Measurements from ENCODE around the gene KDM3A. TPM values are rescaled to one million over a fixed set of nuclear protein-coding genes. Genes with fewer than 3 reads are reported as not detected.
A peak's percentile ranks its signal among the peaks of the same experiment; 100 is the strongest.

The KDM3A gene
- total RNA-seq, 1 experiment from 2014 or later = 14.8 TPM

GRCh38 chr2:86519349-86519748, 78.2 kb downstream of the KDM3A start:
- DNase-seq (ENCODE audit: low read depth) = no peak

- peak; percentile 11 for DNase-seq (ENCODE audit: low read depth)
Observed at GRCh38 chr2:86520153-86520552, 79.0 kb downstream of the KDM3A start.

- DNase-seq (ENCODE audit: low read depth) = no peak
Observed at GRCh38 chr2:86521922-86522321, 80.8 kb downstream of the KDM3A start.

- no peak for DNase-seq (ENCODE audit: low read depth)
Observed at GRCh38 chr2:86522711-86523110, 81.5 kb downstream of the KDM3A start.

GRCh38 chr2:86523491-86523890, 82.3 kb downstream of the KDM3A start:
- DNase-seq (ENCODE audit: low read depth) = no peak

GRCh38 chr2:86525421-86526340, 84.5 kb downstream of the KDM3A start:
- no peak for DNase-seq (ENCODE audit: low read depth)

- no peak for DNase-seq (ENCODE audit: low read depth)
Observed at GRCh38 chr2:86533589-86533988, 92.4 kb downstream of the KDM3A start.

- DNase-seq (ENCODE audit: low read depth) = no peak
Observed at GRCh38 chr2:86541334-86541733, 100.2 kb downstream of the KDM3A start.

Small RNA genes within 50 kb of the gene (small RNA-seq; reads per million reads assigned to genes)
- gene RNU6-640P = not detected

Other genes starting within 250 kb of the KDM3A start
- 86.3 and 94.1 TPM in 2 replicates for gene IMMT, start 245.9 kb upstream of the KDM3A start, total RNA-seq (2014; rRNA removed; shearing (Covaris generic))
- gene MRPL35, start 241.9 kb upstream of the KDM3A start, total RNA-seq (2014; rRNA removed; shearing (Covaris generic)) = 98.9 and 103 TPM in 2 replicates
- 0.13 TPM in 1 of 2 replicates, not detected in the other for gene REEP1, start 103.7 kb upstream of the KDM3A start, total RNA-seq (2014; rRNA removed; shearing (Covaris generic))
- gene CHMP3, start 122.1 kb downstream of the KDM3A start, total RNA-seq (2014; rRNA removed; shearing (Covaris generic)) = 51.3 and 58.8 TPM in 2 replicates
- gene RNF103, start 182.5 kb downstream of the KDM3A start, total RNA-seq (2014; rRNA removed; shearing (Covaris generic)) = 7.0 and 7.3 TPM in 2 replicates